Panc1 (cell line): Measurements from ENCODE around the gene HYAL1. TPM values are rescaled to one million over a fixed set of nuclear protein-coding genes. Genes with fewer than 3 reads are reported as not detected.

Source experiments
- ATAC-seq: fragments of 200-7000 bp; cut with Tn5 transposase; 2 replicates; pipeline ENCODE4 v1.9.1; 2020; ENCODE audit warnings: mild to moderate bottlenecking, moderate library complexity
- BruUV-seq: library from RNA; stranded (reverse); fragments of 400-500 nt; replicated peaks from 2 replicates; lab custom pipeline; 2021; lab: Mats Ljungman, UMichigan
- CTCF ChIA-PET: fragments of 300-600 bp; sonication (Branson Sonifier 250); formaldehyde crosslinking; loops from one replicate; lab custom pipeline; 2022; ENCODE audit warnings: antibody characterized with exemption; lab: Charles Lee
- POLR2A ChIA-PET: fragments of 300-600 bp; sonication (Branson Sonifier 250); formaldehyde crosslinking; loops from one replicate; lab custom pipeline; 2022; ENCODE audit warnings: antibody characterized with exemption; lab: Charles Lee
- DNase-seq: peaks from one replicate; pipeline ENCODE4 v3.0.0-alpha.2; 2010; ENCODE audit warnings: low read depth, low spot score
- H3K27ac ChIP-seq: 2 replicates; pipeline ENCODE4 v1.5.1; 2011; ENCODE audit warnings: mild to moderate bottlenecking, low read length, inconsistent platforms
- H3K27me3 ChIP-seq: fragments of 200-500 bp; sonication (Bioruptor generic); 2 replicates; pipeline ENCODE4 v1.6.0; 2014; ENCODE audit warnings: low read length, inconsistent platforms; ENCODE audit not compliant: control insufficient read depth, insufficient read depth
- H3K36me3 ChIP-seq: fragments of 200-500 bp; sonication (Bioruptor generic); 2 replicates; pipeline ENCODE4 v1.5.1; 2014; ENCODE audit warnings: inconsistent platforms, mild to moderate bottlenecking, low read length, moderate library complexity; ENCODE audit not compliant: control insufficient read depth, insufficient read depth
- H3K4me1 ChIP-seq: 2 replicates; pipeline ENCODE4 v1.5.1; 2011; ENCODE audit warnings: inconsistent platforms, mild to moderate bottlenecking, low read length, moderate library complexity; ENCODE audit not compliant: control insufficient read depth, insufficient read depth
- H3K4me3 ChIP-seq, 2 experiments: 2 replicates each; pipeline ENCODE4 v1.5.1; 2011 to 2012; ENCODE audit warnings: low read depth in 2 of 2, low read length in 2 of 2, mild to moderate bottlenecking in 2 of 2, inconsistent platforms in 1 of 2, moderate library complexity in 1 of 2
- H3K9me3 ChIP-seq: fragments of 200-500 bp; sonication (Bioruptor generic); 2 replicates; pipeline ENCODE4 v1.5.1; 2014; ENCODE audit warnings: low read depth, mild to moderate bottlenecking, inconsistent platforms, low read length, moderate library complexity; ENCODE audit not compliant: control insufficient read depth, insufficient read depth
- CTCF ChIP-seq: fragments of 450-650 bp; IDR thresholded peaks from 2 replicates; pipeline ENCODE4 v1.5.1; 2017; ENCODE audit warnings: mild to moderate bottlenecking
- POLR2AphosphoS5 ChIP-seq: IDR thresholded peaks from 2 replicates; pipeline ENCODE4 v1.6.1; 2012; ENCODE audit warnings: mild to moderate bottlenecking, low read depth, low read length, moderate library complexity
- REST ChIP-seq, 2 experiments: IDR thresholded peaks; 2 replicates each; pipeline ENCODE4 v1.6.1; 2011 to 2012; ENCODE audit warnings: low read depth in 2 of 2, control low read depth in 1 of 2, low read length in 1 of 2, mild to moderate bottlenecking in 1 of 2, moderate library complexity in 1 of 2; ENCODE audit not compliant: insufficient read depth in 1 of 2
- SIN3A ChIP-seq: IDR thresholded peaks from 2 replicates; pipeline ENCODE4 v1.6.1; 2012; ENCODE audit warnings: low read depth, mild to moderate bottlenecking, low read length, moderate library complexity, borderline replicate concordance; ENCODE audit not compliant: insufficient read depth
- TCF7L2 ChIP-seq: IDR thresholded peaks from 2 replicates; pipeline ENCODE4 v1.6.1; 2011; ENCODE audit warnings: mild to moderate bottlenecking, low read depth, low read length, inconsistent platforms
- in situ Hi-C: cut with HindIII; loops from 2 replicates; pipeline ENCODE4 v1.10.0; 2016; ENCODE audit warnings: low sequenced_read_pairs, low pct_unique_long_range_greater_than_20kb
- intact Hi-C: fragments of 100-400 bp; cut with micrococcal nuclease; formaldehyde crosslinking; loops from one replicate; pipeline ENCODE4 v1.10.0; 2022; ENCODE audit not compliant: unreplicated experiment
- total RNA-seq: library from RNA; stranded (reverse); gene quantifications from one replicate; pipeline ENCODE4 v1.2.1, GENCODE V29; 2021; ENCODE audit not compliant: unreplicated experiment

Gene HYAL1
- total RNA-seq, 1 experiment from 2014 or later, result 0.18 TPM

GRCh38 chr3:50350213-50350526 is 46.8 kb upstream of the HYAL1 start:
- Histone ChIP-seq H3K27ac (peak overlapping the region; percentile 89), H3K4me1 (peaks cover 6% of the 10 kb centered on the region), H3K9me3 (no peaks in the 10 kb centered on the region), H3K36me3 (peaks cover 2% of the 10 kb centered on the region; the same call in 1 of the 2 replicates), H3K4me3 (peak overlapping the region; percentile 75 to 80), H3K27me3 (no peaks in the 10 kb centered on the region)
- BruUV-seq, result no TSS peak
- POLR2A ChIA-PET, result no interaction called here
- intact Hi-C loops (no loop called here), in situ Hi-C loops (no loop called here)
- CTCF ChIA-PET, result interaction anchor here (0.6 kb wide), 1 partner anchor 122 kb away, joined by 3 read pairs; no protein-coding TSS in a partner anchor
- TF ChIP-seq TCF7L2 (no peak), SIN3A (0 out of 2 replicates have a peak, but pooled peaks have one; percentile 6)
- DNase-seq (no peak), ATAC-seq (no peak)

- ATAC-seq, result no peak
- BruUV-seq, result no TSS peak
- intact Hi-C loops, result loop anchor here (2.0 kb wide), 1 partner anchor 204 kb away; no protein-coding TSS in a partner anchor
These were observed 43.9 kb upstream of the HYAL1 start for GRCh38 chr3:50347187-50347813.

More at GRCh38 chr3:50347187-50347813, 43.9 kb upstream of the HYAL1 start:
- ChIA-PET CTCF (interaction anchor here (0.7 to 2.1 kb wide), 6 partner anchors 10 to 187 kb away, joined by 5 to 13 read pairs (median 10); partner anchors contain the start of gene IFRD2), POLR2A (no interaction called here)
- in situ Hi-C loops, result no loop called here
- H3K36me3 ChIP-seq, result peaks cover 2% of the 10 kb centered on the region; the same call in 1 of the 2 replicates
- no peaks in the 10 kb centered on the region for H3K9me3 ChIP-seq
- H3K27me3 ChIP-seq, result no peaks in the 10 kb centered on the region
- no peak overlapping the region for H3K27ac ChIP-seq
- H3K4me1 ChIP-seq, result peaks cover 8% of the 10 kb centered on the region
- H3K4me3 ChIP-seq, result no peak overlapping the region
- TF ChIP-seq POLR2AphosphoS5 (no peak), CTCF (peak; percentile 80), SIN3A (no peak), TCF7L2 (no peak), REST (IDR thresholded peaks at IDR 0.05; ENCODE audit: insufficient read depth in 1 of 2, low read depth in 2 of 2, low read length in 1 of 2) (no peak)
- DNase-seq, result no peak
